COLO668 (cell line): Measurements from ENCODE around the gene C12orf75.
A peak's percentile ranks its signal among the peaks of the same experiment; 100 is the strongest.

Experiments used
- DNase-seq: peaks from one replicate; lab custom pipeline; 2025; ENCODE audit not compliant: unreplicated experiment; lab: John Stamatoyannopoulos, UW

The C12orf75 gene

GRCh38 chr12:105409801-105410471 lies 79.4 kb downstream of the C12orf75 start:
- peak; percentile 86 for DNase-seq

GRCh38 chr12:105413911-105414487 lies 83.5 kb downstream of the C12orf75 start:
- DNase-seq: no peak

- DNase-seq: no peak
These were observed 87.2 kb downstream of the C12orf75 start for GRCh38 chr12:105417732-105418131.

GRCh38 chr12:105418229-105418628 lies 87.7 kb downstream of the C12orf75 start:
- DNase-seq: no peak

GRCh38 chr12:105418821-105419291 lies 88.4 kb downstream of the C12orf75 start:
- DNase-seq: no peak

GRCh38 chr12:105419606-105420005 lies 89.1 kb downstream of the C12orf75 start:
- no peak for DNase-seq

GRCh38 chr12:105420046-105420445 lies 89.6 kb downstream of the C12orf75 start:
- no peak for DNase-seq

- peak; percentile 86 for DNase-seq
These were observed 90.3 kb downstream of the C12orf75 start for GRCh38 chr12:105420659-105421240.
